K562 (cell line): ENCODE measurements around the gene SFXN5.

ENCODE experiments used
- ATF2 ChIP-seq: sonication (generic); formaldehyde crosslinking; IDR thresholded peaks from 2 replicates; pipeline ENCODE4 v1.8.1; 2022; ENCODE audit warnings: missing genetic modification reagents
- CBFA2T3 ChIP-seq: fragments of 450-650 bp; IDR thresholded peaks from 2 replicates; pipeline ENCODE4 v1.6.1; 2017
- CTCF ChIP-seq, 3 experiments: IDR thresholded peaks in 2 of 3; conservative IDR thresholded peaks in 1 of 3; 2 replicates each; pipeline ENCODE4 v1.5.1; 2011 to 2012; ENCODE audit warnings: low read length in 3 of 3, mild to moderate bottlenecking in 3 of 3, control low read depth in 2 of 3, improper control_type of control experiment in 1 of 3, inconsistent platforms in 1 of 3, low read depth in 1 of 3, mixed read lengths in 1 of 3, moderate library complexity in 1 of 3; ENCODE audit not compliant: insufficient read depth in 2 of 3
- E2F1 ChIP-seq: sonication (generic); formaldehyde crosslinking; IDR thresholded peaks from 2 replicates; pipeline ENCODE4 v1.8.1; 2023; ENCODE audit warnings: mild to moderate bottlenecking, missing genetic modification reagents, moderate library complexity
- HDAC8 ChIP-seq: fragments of 450-650 bp; IDR thresholded peaks from 2 replicates; pipeline ENCODE4 v1.6.1; 2016; ENCODE audit warnings: mild to moderate bottlenecking, missing genetic modification characterization, moderate library complexity, missing compliant biosample characterization
- KDM4B ChIP-seq, 2 experiments: fragments of 450-650 bp in 1 of 2; sonication (generic) in 1 of 2; IDR thresholded peaks; 2 replicates each; pipeline ENCODE4 v1.6.1; 2016 to 2017; ENCODE audit warnings: borderline replicate concordance in 2 of 2, antibody characterized with exemption in 1 of 2, low read depth in 1 of 2, mild to moderate bottlenecking in 1 of 2
- NFRKB ChIP-seq: fragments of 450-650 bp; IDR thresholded peaks from 2 replicates; pipeline ENCODE4 v1.6.1; 2016; ENCODE audit warnings: low read depth
- PCBP2 ChIP-seq: fragments of 200-400 bp; formaldehyde crosslinking; IDR thresholded peaks from 2 replicates; pipeline ENCODE4 v1.6.1; 2018; ENCODE audit warnings: low read length, low read depth, mild to moderate bottlenecking, moderate library complexity; ENCODE audit not compliant: poor library complexity, severe bottlenecking
- SIRT6 ChIP-seq: IDR thresholded peaks from one replicate; pipeline ENCODE4 v1.6.1; 2012; ENCODE audit warnings: low read depth, mild to moderate bottlenecking, control low read depth, inconsistent platforms, low read length, moderate library complexity
- SREBF1 ChIP-seq: fragments of 150-350 bp; IDR thresholded peaks from 2 replicates; pipeline ENCODE4 v1.6.1; 2014; ENCODE audit warnings: antibody characterized with exemption, low read depth, low read length, borderline replicate concordance
- ZBTB11 ChIP-seq, 3 experiments: fragments of 200-800 bp in 1 of 3; fragments of 250-450 bp in 1 of 3; fragments of 450-650 bp in 1 of 3; sonication (Bioruptor Pico) in 1 of 3; sonication (Bioruptor generic) in 1 of 3; formaldehyde crosslinking in 1 of 3; IDR thresholded peaks; 2 replicates each; pipeline versions ENCODE4 v1.6.1 to v1.8.0; 2016 to 2022; ENCODE audit warnings: mild to moderate bottlenecking in 2 of 3, missing genetic modification characterization in 2 of 3, missing compliant biosample characterization in 1 of 3, moderate library complexity in 1 of 3
- ZFP36 ChIP-seq: fragments of 150-350 bp; IDR thresholded peaks from 2 replicates; pipeline ENCODE4 v1.6.1; 2018; ENCODE audit warnings: low read length, low read depth; ENCODE audit not compliant: partially characterized antibody
- ZNF232 ChIP-seq: sonication (generic); formaldehyde crosslinking; IDR thresholded peaks from 2 replicates; pipeline ENCODE4 v1.8.0; 2022; ENCODE audit warnings: mild to moderate bottlenecking, missing genetic modification reagents
- ZSCAN29 ChIP-seq: fragments of 450-650 bp; IDR thresholded peaks from 2 replicates; pipeline ENCODE4 v1.6.1; 2017

- TF ChIP-seq HDAC8 (no peak), ZBTB11 (CRISPR knock-in tag; IDR thresholded peaks at IDR 0.05) (no peak), CBFA2T3 (no peak), SREBF1 (no peak), ZFP36 (no peak), ZSCAN29 (no peak), CTCF (IDR thresholded peaks at IDR 0.05 in 2 of 3, conservative IDR thresholded peaks at IDR 0.05 in 1 of 3; ENCODE audit: insufficient read depth in 2 of 3, low read depth in 1 of 3, low read length in 3 of 3) (no peak), ATF2 (CRISPR knock-in tag) (no peak), KDM4B (IDR thresholded peaks at IDR 0.05; ENCODE audit: borderline replicate concordance in 2 of 2, low read depth in 1 of 2) (no peak), NFRKB (no peak), ZNF232 (no peak), PCBP2 (no peak), SIRT6 (no peak), E2F1 (CRISPR knock-in tag) (no peak)
Measured at GRCh38 chr2:72937356-72937669, 134.2 kb downstream of the SFXN5 start.
